GM20000 (cell line): Measurements from ENCODE around the gene PSMA6.
A peak's percentile ranks its signal among the peaks of the same experiment; 100 is the strongest.
"Not testable (repeated sequence)": the region's sequence is repeated elsewhere in the genome, so short reads cannot be mapped to it uniquely, and the experiment has no call there.

ENCODE experiments used
- DNase-seq: peaks from one replicate; pipeline ENCODE4 v3.0.0; 2012; ENCODE audit warnings: low spot score
- CTCF ChIP-seq: IDR thresholded peaks from 2 replicates; pipeline ENCODE4 v1.5.1; 2012; ENCODE audit warnings: mild to moderate bottlenecking, control low read depth; ENCODE audit errors: extremely low read depth, missing control alignments

PSMA6 gene

GRCh38 chr14:35353409-35354172 lies 61.4 kb downstream of the PSMA6 start:
- no peak for DNase-seq
- TF ChIP-seq CTCF = no peak

GRCh38 chr14:35355235-35355634 lies 63.1 kb downstream of the PSMA6 start:
- not testable (repeated sequence) for DNase-seq

DNA sequence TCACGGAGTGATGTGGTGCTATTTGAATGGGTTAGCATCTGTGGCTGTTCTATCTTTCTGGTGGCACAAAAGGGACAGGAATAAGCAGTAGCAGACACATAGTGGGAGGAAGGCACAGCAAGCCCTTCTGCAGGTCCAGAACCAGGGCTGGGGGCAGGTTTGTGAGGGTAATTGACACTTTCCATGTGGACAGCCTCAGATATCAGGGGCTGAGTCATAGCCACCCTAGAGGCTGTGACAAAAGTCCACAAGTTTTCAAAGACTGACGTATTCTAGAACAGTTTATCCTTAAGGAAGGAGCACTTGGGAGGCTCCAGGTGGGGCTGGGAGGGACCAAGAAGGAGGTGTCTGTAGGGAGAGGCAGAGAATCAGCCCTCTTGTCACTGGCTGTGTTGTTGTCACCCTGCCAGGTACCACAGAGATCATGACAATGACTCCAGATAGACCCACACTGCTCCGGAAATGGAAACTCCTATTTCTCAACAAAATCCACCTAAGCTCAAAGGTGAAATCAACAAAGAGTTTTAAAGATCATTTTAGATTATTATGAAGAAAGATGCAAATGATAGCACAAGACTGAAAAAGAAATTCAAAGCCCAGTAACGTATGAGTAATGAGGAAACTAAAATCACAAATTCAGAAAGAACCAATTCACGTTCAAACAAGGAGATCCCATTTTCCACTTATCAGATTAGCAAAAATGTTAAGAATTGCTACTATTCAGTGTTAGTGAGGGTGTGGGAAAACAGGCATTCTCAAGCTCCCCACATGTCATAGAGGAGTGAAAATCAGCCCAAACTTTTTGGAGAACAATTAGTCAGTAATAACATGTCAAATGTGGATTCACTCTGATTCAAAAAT lies 64.0 kb downstream of the PSMA6 start:
- TF ChIP-seq CTCF = no peak
- DNase-seq = peak; percentile 61

DNA sequence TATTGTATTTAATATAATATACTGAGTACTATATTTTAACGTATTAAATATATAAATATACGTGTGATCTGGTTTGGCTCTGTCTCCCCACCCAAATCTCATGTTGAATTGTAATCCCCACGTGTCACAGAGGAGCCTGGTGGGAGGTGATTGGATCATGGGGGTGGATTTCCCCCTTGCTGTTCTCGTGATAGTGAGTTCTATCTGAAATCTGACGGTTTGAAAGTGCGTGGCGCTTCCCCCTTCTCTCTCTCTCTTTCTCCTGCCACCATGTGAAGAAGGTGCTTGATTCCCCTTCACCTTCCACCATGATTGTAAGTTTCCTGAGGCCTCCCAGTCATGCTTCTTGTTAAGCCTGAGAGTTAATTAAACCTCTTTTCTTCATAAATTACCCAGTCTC lies 67.5 kb downstream of the PSMA6 start:
- not testable (repeated sequence) for DNase-seq

DNA sequence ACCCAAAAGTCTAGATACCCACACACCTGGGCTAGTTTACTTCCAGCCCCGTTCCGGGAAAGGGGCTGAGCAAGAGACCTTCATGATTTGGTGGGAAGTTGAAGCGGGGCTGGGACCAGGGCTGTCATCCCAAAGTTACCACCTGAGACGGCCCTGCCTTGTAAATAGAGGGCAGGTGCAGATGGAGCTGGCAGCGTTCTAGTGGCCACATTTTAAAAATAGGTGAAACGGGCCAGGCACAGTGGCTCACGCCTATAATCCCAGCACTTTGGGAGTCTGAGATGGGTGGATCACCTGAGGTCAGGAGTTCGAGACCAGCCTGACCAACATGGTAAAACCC lies 68.9 kb downstream of the PSMA6 start:
- TF ChIP-seq CTCF = no peak
- DNase-seq = no peak

GRCh38 chr14:35362450-35362849 lies 70.3 kb downstream of the PSMA6 start:
- TF ChIP-seq CTCF = no peak
- no peak for DNase-seq

GRCh38 chr14:35362911-35363374 lies 70.8 kb downstream of the PSMA6 start:
- no peak for DNase-seq
- TF ChIP-seq CTCF = no peak

GRCh38 chr14:35365130-35366055 lies 73.2 kb downstream of the PSMA6 start:
- no peak for TF ChIP-seq CTCF
- DNase-seq = peak; percentile 63
